HG03460 (cell line): ENCODE measurements around the gene TPM3.
"Not testable (repeated sequence)": the region's sequence is repeated elsewhere in the genome, so short reads cannot be mapped to it uniquely, and the experiment has no call there.

Source experiments
- ATAC-seq: cut with Tn5 transposase; IDR thresholded peaks from one replicate; pipeline ENCODE4 v1.9.1; 2021; ENCODE audit not compliant: unreplicated experiment

The TPM3 gene

GRCh38 chr1:154191990-154192461 lies at the start of gene TPM3:
Gene TPM3, minus strand, starts transcription at chr1:154192100. Its CDS starts 82 bp downstream, at chr1:154192018.
- ATAC-seq = no peak

GRCh38 chr1:154240294-154240833 lies 48.5 kb upstream of the TPM3 start:
- no peak for ATAC-seq

- ATAC-seq = no peak
Observed at GRCh38 chr1:154239491-154239890, 47.6 kb upstream of the TPM3 start.

- no peak for ATAC-seq
Observed at GRCh38 chr1:154237880-154238506, 46.1 kb upstream of the TPM3 start.

GRCh38 chr1:154237435-154237834 lies 45.5 kb upstream of the TPM3 start:
- no peak for ATAC-seq

GRCh38 chr1:154236855-154237254 lies 45.0 kb upstream of the TPM3 start:
- no peak for ATAC-seq

GRCh38 chr1:154233127-154233526 lies 41.2 kb upstream of the TPM3 start:
- ATAC-seq = not testable (repeated sequence)

- ATAC-seq = not testable (repeated sequence)
Observed at GRCh38 chr1:154231112-154231511, 39.2 kb upstream of the TPM3 start.

GRCh38 chr1:154225370-154225769 lies 33.5 kb upstream of the TPM3 start:
- ATAC-seq = no peak

GRCh38 chr1:154223621-154224020 lies 31.7 kb upstream of the TPM3 start:
- no peak for ATAC-seq

- ATAC-seq = no peak
Observed at GRCh38 chr1:154222918-154223317, 31.0 kb upstream of the TPM3 start.

- ATAC-seq = no peak
Observed at GRCh38 chr1:154222518-154222917, 30.6 kb upstream of the TPM3 start.

- peak; percentile 8 for ATAC-seq
Observed at GRCh38 chr1:154221278-154222001, 29.5 kb upstream of the TPM3 start.

GRCh38 chr1:154220970-154221277 lies 29.0 kb upstream of the TPM3 start:
- ATAC-seq = no peak

GRCh38 chr1:154220071-154220969 lies 28.4 kb upstream of the TPM3 start, which contains the start of gene UBAP2L:
Gene UBAP2L, plus strand, starts transcription at chr1:154220955. Its CDS starts 4,169 bp downstream, at chr1:154225124.
- peak; percentile 91 for ATAC-seq

GRCh38 chr1:154219541-154219940 lies 27.6 kb upstream of the TPM3 start:
- ATAC-seq = no peak

- ATAC-seq = no peak
Observed at GRCh38 chr1:154218545-154218944, 26.6 kb upstream of the TPM3 start.

GRCh38 chr1:154213274-154213673 lies 21.4 kb upstream of the TPM3 start:
- ATAC-seq = no peak

- no peak for ATAC-seq
Observed at GRCh38 chr1:154212083-154212482, 20.2 kb upstream of the TPM3 start.

- ATAC-seq = no peak
Observed at GRCh38 chr1:154208677-154209388, 16.9 kb upstream of the TPM3 start.

GRCh38 chr1:154207262-154207661 lies 15.4 kb upstream of the TPM3 start:
- no peak for ATAC-seq
